ENCODE results near the gene FOXQ1.

DNA sequence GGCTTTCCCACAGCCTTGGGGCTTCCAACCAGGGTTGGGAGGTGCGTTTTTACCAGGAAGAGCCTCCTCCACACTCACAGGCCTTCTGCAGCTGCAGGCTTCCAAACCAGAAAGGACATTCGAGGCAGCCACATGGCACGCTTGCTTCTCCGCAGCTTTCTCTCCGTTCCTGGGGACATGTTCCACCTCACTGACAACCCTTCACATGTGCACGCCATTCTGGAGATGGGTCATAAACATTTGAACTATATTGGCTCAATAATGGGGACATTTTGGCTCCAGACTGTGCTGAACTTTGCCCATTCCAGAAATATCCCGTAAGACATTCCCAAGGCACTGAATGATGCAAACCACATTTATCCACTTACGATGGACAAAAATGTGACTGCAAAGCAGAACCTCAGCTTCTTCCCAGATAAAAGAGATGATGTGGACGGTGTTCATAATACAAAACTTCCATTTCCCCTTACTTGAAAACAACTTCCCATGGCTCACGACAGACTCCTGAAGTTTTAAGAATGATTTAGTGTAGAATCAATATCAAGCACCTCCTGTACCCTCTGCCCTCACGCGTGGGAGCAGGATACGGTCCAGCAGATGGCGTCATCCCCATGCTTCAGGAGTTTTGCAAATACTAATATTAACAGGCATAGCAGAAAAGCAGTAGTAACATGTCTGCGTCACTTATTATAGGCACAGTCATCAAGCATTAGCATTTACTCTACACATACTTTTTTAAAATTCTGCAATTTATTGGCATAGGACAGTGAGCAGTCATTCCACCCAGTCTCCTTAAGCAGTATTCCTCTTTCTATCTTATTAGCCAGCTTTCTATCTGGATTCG is 52.1 kb downstream of the FOXQ1 start:
- no peak for TF ChIP-seq GATA2 (IDR thresholded peaks at IDR 0.05; ENCODE audit: low read depth, low read length)
- TF ChIP-seq GATA3 (IDR thresholded peaks at IDR 0.05; ENCODE audit: low read depth, low read length): no peak

Data from SH-SY5Y (cell line).